Islet precursor cell (in vitro differentiated cells): ENCODE results near the gene WDR18.
"Not testable (repeated sequence)": the region's sequence is repeated elsewhere in the genome, so short reads cannot be mapped to it uniquely, and the experiment has no call there.

Experiments
- DNase-seq: peaks from one replicate; pipeline ENCODE4 v3.0.0-alpha.2; 2018

WDR18 gene

DNA sequence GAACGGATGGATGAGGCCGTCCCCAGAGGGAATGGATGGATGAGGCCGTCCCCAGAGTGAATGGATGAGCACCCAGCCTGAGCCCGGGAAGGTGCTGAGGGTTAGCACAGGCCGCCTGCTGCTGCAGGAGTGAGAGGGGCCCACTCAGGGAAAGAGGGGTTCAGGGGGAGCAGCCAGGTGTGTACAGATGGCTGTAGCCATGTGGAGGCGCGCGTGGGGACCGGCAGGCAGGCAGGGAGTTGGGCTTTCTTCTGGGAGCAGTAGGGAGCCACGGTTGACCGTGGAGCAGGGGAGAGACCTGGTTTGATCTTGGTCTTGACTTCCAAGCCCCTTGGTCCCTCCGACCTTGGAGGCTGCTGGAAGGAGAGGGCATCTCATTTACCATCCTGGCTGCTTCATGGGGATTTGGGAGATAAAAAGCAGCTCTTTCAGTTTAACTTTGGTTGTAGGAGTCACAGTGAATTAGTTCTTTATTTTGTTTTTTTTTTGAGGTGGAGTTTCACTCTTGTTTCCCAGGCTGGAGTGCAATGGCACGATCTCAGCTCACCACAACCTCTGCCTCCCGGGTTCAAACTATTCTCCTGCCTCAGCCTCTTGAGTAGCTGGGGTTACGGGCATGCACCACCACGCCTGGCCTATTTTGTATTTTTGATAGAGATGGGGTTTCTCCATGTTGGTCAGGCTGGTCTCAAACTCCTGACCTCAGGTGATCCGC lies 33.6 kb upstream of the WDR18 start:
- DNase-seq, result no peak

DNA sequence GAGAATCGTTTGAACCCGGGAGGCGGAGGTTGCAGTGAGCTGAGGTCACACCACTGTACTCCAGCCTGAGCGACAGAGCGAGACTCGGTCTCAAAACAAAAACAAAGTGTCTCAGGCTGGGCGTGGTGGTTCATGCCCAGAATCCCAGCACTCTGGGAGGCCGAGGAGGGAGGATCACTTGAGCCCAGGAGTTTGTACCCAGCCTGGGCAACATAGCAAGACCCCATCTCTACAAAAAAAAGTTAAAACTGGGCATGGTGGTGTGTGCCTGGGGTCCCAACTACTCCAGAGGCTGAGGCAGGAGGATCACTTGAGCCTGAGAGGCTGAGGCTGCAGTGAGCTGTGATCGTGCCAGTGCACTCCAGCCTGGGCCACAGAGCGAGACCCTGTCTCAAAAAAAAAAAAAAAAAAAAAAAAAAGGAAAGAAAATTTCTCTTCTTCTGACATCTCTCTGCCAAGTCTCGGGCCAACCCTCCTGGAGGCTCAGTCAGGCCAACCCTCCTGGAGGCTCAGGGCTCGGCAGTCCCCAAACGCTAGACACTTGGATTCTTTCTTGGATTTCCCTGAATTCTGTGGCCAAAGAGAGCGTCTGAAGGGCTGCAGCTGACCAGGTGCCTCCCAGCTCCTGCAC lies 32.0 kb upstream of the WDR18 start:
- DNase-seq, result no peak

DNA sequence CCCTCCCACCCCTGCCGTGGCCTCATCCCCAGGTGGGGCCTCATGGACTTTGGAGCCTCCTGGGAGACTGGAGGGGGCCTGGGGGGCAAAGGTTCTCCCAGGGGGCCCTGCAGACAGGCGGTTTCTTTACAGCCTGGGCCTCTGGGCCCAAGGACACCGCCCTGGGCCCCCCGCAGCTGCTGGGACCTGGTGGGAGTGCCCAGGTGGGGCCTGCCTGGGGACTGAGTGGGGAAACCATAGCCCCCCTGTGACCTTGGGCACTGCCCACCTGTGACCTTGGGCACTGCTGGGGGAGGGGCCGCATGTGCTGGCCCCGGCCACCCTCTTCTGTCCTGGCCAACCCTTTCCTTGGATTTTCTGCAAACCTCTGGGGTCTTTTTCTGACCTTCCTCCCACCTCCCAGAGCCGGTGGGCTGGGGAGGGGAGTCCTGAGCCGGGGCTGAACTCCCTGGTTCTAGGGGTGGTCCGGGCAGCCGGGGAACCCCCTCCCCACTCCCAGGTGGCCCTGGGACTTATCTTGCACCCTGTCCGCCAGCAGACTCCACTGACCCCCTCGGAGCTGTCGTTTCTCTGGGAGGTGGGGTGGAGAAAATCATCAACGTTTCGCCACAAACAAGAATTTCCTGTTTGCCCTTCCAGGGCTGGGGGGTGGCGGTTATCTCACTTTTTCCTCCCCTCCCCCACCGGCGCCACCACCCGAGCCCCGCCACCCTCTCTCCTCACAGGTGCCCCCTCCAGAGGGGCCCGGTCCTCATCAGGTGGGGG lies 31.3 kb upstream of the WDR18 start:
- DNase-seq, result peak; percentile 79

DNA sequence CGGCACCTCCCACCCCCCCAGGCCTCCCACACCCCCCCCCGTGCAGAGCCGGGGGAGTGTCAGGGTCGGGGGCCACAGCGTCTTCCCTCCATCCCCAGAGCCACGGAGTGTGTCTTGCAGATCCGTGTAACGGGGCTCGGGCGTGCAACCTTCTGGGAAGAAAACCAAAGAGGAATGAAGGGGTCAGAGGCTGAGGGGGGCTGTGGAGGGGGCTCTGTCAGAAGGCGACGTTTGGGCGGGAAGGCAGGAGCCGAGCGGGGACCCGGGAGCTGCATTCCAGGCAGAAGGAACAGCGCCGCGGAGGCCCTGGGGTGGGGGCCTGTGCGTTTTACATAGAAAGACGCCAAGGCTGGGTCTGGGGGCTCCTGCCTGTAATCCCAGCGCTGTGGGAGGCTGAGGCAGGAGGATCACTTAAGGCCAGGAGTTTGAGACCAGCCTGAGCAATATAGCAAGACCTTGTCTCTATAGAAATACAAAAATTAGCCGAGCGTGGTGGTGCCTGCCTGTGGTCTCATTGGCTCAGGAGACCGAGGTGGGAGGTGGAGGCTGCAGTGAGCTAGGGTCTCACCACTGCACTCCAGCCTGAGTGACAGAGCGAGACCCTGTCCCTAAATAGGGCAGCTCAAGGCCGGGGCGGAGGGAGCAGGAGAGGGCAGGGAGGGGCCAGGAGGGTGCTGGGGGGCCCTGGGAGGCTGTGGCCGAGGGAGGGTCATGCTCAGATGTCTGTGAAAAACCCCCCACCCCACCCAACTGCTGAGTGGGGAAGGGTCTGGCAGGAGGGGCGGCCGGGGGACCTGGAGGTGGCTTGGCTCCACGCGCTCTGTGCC lies 30.5 kb upstream of the WDR18 start:
- DNase-seq, result peak; percentile 71

DNA sequence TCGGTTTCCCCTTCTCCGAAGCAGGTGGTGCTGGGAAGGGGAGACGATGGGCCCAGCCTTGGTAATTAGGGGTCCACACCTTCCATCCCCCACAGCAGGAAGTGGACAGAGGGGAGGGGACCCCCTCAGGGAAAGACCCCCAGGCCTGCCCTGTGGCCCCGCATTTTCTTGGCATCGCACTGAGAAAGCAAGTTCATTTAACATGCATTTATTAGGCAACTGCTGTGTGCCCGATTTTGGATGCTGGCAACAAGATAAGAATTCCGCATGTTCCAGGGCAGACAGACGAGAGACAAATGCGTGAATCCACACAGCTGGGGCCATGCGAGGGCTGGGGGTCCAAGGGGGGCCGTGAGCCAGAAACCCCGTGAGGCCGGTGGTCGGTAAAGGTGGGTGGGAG lies 29.9 kb upstream of the WDR18 start:
- DNase-seq, result no peak

DNA sequence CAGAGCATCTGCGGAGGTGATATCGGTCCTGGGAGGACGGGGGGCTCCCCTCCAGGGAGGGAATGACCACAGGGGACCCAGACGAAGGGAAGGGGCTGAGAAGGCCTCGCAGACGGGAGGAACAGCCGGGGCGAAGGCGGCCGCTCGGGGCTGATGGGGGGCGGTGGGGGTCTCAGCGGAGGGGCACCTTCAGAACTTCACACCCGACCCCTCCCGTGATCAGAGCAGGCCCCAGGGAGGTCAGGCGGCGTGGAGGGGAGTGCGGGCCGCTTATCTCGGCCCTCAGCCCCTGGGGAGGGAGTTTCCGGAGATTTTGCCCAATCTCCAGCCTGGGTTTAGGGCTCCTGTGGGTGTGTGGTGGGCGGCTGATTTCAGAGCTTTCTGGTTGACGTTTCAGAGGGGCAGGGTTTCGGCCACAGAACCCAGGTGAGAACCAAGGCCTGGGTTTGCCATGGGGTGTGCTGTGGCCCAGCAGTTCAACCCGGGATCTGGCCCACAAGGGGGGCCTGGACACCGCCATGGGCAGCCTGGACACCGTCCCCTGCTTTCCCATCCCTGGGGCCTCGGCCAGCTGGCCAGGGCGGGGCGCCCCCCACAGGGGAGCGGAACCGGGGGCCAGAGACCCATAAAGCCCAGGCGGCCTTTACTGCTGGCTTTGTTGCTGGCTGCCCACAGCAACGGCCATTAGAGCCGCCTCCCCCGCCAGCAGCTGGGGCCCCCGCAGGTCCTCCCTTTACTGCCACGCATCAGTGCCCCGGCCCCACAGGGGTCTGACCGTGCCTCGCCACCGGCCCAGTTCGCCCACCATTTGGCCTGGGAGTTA lies 29.3 kb upstream of the WDR18 start:
- no peak for DNase-seq

DNA sequence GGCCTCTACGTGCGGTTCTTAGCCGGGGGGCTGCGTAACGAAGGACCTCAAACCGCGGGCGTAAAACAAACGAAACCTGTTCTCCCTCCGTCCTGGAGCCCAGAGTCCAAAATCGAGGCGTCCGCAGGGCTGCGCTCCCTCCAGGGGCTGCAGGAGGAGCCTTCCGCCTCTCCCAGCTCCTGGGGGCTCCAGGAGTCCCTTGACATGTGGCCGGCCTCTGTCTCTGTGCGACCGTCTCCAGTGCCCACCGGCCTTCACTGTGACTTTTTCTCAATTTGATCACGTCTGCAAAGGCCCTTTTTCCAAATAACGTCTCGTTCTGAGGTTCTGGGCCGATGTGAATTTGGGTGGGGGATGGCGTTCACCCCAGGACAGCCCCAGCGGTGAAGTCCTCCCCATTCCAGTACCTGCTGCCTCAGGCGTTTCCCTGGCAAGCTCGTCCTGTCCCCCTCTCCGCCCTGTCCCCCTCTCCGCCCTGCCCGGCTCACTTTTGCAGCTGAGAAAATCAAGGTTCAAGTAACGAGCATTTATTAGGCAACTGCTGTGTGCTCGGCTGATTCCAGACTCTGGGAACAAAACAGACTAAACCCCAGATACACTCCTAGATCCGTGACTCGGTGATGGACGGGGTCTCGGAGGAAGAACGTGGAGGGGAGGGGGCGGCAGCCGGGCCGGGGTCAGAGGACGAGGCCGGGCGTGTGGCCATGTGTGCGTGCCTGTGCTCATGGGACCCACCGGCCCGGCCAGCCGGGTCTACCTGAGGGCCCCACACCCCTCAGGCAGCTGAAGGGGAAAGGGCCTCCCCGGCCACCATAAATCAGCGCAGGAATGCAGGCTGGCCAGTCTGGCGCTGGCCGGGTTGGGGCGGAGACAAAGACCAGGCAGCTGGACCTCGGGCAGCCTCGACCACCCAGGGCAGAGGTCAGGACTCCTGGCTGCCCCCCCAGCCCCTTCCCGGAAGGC lies 28.1 kb upstream of the WDR18 start:
- DNase-seq, result peak; percentile 98

DNA sequence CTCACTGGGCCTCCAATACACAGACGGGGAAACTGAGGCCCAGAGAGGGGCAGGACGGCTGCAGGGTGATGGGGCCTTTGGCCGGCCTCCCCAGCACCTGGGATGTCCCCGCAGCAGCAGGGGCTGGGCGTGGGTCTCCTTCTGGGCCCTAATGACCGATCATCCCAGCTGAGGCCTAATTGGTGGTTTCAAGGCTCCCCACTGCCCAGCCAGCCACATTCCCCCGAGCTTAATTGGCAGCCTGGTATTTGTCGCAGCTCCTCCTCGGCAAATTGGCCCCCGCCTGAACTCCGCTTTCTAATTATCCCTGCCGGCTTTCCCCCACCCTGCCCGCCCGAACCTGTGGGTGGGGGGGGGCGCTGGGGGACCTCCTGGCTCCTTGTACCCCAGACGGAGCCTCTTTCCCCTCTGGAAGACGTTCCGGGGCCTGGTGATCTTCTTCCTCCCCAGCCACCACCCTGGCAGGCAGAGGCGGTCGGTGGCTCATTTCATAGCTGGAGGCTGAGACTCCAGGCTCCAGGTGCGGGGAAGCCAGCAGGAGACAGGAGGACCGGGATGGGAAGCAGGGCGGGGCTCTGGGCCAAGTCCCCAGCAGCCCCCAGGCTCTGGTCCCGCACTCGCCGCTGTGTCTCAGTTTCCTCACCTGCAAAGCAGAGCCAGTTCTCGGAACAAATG lies 27.2 kb upstream of the WDR18 start:
- DNase-seq, result peak; percentile 98

DNA sequence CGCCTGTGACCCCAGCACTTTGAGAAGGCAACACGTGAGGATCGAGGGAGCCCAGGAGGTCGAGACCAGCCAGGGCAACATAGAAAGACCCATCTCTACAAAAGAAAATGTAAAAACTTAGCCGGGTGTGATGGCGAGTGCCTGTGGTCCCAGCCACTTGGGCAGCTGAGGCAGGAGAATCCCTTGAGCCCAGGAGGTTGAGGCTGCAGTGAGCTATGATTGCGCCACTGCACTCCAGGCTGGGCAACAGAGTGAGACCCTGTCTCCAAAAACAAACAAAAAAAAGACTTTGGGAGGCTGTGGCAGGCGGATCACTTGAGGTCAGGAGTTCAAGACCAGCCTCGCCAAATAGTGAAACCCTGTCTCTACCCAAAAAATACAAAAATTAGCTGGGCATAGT lies 26.6 kb upstream of the WDR18 start:
- DNase-seq, result not testable (repeated sequence)

DNA sequence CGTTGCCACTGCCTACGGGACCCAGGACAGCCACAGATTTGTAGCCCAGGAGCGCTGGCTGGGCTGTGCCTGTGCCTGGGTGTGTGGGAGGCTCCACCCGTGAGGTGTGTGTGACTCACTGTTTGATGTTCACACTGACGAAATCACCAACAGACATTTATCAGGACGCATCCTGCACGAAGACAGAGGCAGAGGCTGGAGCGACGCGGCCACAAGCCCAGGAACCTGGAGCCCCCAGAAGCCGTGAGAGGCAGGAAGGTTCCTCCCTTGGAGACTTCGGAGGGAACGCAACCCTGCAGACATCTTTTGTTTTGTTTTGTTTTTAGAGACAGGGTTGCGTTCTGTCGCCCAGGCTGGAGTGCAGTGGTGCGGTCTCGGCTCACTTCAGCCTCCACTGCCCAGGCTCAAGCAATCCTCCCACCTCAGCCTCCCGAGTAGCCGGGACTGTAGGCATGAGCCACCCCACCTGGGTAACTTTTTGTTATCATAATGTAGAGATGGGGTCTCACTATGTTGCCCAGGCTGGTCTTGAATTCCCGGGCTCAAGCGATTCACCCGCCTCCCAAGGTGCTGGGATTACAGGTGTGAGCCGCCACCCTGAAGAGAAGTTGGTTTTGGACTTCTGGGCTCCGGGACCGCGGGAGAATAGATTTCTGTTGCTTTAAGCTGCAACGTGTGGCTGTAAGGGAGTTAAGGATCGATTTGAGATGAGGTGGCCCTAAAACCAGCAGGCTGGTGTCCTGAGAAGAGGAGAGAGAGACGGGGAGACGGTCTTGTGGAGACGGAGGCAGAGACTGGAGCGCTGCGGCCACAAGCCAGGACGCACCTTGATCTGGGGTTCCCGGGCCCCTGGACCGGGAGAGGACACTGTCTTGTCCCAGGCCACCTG lies 24.9 kb upstream of the WDR18 start:
- DNase-seq, result peak; percentile 77

DNA sequence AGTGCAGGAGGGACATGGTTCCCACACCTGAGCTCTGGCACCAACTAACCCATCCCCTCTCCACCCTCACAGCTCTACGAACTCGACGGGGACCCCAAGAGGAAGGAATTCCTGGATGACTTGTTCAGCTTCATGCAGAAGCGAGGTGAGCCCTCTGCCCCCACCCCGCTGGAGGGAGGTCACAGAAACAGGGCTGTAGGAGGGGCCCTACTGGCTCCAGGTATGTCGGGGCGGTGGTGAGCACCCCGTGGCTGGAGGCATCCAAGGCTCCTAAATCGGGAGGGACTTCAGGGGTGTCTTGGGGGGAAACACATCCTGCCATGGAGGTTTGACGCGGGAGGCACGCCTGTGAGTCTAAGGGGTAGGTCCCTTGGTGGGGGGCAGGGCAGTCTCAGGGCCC lies 24.1 kb upstream of the WDR18 start:
- DNase-seq, result peak; percentile 67

DNA sequence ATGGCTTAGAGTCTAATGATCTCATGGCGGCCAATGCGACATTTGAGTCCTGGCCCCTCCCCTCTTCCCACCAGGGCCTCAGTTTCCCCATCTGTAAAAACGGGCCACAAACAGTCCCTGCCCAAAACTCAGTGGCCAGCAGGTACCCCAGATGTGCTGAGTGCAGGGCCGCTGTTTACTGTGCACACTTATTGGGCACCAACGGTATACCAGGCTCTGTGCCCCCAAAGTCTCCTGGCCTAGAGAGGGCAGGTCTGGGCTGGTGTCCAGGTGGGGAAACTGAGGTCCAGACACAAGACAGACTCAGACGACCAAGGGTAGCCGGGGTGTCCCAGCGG lies 23.6 kb upstream of the WDR18 start:
- no peak for DNase-seq

DNA sequence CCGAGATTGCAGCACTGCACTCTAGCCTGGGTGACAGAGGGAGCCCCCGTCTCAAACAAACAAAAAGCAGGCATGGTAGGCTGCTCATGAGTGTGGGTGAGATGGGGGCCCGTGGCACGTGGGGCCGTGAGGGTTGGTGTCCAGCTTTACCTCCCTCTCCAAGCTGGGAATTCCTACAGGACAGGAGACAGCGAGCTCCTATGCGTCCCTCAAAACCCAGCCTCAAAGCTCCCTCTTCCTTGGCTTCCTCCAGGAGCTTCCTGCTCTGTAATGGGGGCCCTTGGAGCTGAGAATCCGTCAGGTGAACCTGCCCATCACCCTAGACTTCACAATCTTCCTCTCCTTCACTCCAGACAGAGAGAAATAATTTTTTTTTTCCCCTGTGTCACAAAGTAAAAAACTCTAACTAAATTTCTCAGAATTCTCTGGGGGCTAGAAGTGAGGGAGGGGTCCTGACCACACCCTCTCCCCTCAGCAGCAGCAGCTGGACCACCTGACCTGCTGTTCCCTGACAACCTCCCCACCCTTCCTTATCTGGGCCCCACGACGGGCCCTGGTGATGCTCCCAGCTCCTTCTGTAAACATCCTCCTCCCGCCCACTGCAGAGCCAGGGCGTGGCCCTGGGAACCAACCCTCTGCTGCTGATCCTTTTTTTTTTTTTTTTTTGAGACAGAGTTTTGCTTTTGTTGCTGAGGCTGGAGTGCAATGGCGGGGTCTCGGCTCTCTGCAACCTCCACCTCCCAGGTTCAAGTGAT lies 22.1 kb upstream of the WDR18 start:
- no peak for DNase-seq

DNA sequence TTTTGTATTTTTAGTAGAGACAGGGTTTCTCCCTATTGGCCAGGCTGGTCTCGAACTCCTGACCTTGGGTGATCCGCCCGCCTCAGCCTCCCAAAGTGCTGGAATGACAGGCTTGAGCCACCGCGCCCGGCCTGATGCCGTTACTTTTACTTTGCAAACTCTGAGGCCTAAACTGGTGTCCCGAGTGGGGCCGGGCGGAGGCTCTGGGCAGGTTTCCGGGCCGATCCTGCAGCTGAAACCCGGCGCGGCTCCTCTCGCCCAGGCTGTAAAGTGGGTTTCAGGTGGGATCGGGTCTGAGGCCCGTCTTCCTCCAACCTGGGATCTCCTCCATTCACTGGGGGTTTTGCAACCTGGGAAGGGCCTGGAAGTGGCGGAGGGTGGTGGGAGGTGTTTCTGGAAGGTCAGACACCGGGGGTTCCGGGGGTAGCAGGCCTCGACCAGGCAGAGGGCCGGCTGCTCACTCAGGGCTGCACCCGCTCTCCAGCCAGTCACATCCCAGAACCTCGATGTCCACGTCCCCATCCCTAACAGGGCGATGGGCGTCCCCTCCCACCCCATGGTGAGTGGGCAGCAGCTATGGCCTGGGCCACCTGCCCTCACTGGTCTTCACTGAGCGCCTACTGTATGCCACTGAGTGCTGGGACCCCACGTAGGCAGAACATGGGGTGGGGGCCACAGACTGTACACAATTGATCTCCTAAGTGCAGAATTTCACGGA lies 21.3 kb upstream of the WDR18 start:
- no peak for DNase-seq

DNA sequence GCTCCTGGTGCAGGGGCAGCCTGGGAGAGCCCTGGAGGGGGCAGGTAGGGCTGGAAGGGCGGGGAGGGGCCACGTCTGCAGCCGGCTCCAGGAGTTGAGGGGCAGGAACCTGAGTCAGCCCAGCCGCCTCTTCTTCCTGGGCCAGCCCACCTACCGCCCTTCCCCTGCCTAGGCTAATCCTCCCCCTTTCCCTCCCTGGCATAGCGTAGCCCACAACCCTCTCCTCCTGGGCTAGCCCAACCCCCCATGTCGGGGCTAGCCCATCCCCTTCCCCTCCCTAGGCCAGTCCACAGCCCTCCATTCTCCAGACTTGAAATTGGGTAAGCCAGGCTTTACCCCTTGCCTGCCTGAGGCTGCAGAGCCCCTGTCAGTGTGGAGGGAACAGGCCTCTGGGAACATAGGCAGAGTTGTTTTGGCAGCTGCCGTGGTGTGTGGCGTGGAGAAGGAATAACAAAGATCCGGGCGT lies 20.6 kb upstream of the WDR18 start:
- DNase-seq, result peak; percentile 72

DNA sequence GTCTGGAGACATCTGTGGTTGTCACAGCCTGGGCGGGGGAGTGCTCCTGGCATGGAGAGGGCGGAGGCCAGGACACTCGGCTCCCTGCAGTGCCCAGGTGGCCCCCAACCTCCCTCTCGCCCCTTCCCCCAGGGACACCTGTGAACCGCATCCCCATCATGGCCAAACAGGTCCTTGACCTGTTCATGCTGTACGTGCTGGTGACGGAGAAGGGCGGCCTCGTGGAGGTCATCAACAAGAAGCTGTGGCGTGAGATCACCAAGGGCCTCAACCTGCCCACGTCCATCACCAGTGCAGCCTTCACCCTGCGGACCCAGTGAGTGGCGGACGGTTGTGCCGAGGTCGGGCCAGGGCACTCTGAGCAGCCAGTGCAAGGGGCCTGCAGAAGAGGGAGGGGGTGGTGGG lies 20.0 kb upstream of the WDR18 start:
- DNase-seq, result no peak

DNA sequence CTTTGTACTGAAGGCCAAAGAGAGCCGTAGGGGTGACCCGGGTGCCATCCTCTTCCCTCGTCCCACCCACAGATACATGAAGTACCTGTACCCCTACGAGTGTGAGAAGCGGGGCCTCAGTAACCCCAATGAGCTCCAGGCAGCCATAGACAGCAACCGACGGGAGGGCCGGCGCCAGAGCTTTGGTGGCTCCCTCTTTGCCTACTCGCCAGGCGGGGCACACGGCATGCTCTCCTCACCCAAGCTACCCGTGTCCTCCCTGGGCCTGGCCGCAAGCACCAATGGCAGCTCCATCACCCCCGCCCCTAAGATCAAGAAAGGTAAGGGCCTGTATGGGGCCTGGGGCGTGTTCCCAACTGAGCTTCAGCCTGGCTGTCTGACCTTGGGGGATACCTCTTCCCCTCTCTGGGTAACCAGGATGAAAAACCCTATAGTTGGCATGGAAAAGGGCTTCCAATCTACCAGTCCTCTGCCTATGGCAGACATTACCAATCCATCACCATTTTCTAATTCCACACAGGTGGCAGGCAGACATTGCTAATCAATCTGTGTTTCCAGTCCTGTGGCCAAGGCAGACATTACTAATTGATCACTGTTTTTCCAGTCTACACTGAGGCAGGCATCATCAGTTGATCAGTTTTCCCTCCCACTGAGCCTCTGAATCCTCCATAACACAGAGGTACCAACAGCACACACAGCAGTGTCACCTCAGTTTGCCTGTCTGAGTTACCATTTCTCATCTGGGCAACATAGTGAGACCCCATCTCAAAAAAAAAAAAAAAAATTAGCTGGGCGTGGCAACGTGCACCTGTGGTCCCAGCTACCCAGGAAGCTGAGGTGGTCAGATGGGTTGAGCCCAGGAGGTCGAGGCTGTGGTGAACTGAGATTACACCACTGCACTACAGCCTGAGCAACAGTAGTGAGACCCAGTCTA lies 19.1 kb upstream of the WDR18 start:
- DNase-seq, result no peak
